Tibial artery (tissue), 4 donors: ENCODE measurements around the gene PPP4R2.

Experiments used
- DNase-seq, 2 donors: peaks; one replicate each; pipeline ENCODE4 v3.0.0-alpha.2; 2019
- H3K27ac ChIP-seq, 2 donors: fragments of 200-600 bp; sonication (generic) in 1 of 2; 1 replicate in 1 of 2; 2 replicates in 1 of 2; pipeline ENCODE4 v1.5.1; 2018 to 2019; ENCODE audit warnings: mild to moderate bottlenecking in 1 of 2
- H3K27me3 ChIP-seq, 2 donors: fragments of 200-600 bp; sonication (generic) in 1 of 2; one replicate each; pipeline versions ENCODE4 v1.5.1 to v1.6.0; 2016 to 2019
- H3K36me3 ChIP-seq, 3 donors: fragments of 200-600 bp; sonication (generic) in 2 of 3; one replicate each; pipeline ENCODE4 v1.5.1; 2016 to 2019; ENCODE audit warnings: mild to moderate bottlenecking in 2 of 3
- H3K4me1 ChIP-seq, 4 donors: fragments of 200-600 bp; sonication (generic) in 2 of 4; 1 replicate in 3 of 4; 2 replicates in 1 of 4; pipeline ENCODE4 v1.5.1; 2016 to 2019
- H3K4me3 ChIP-seq, 2 donors: fragments of 200-600 bp; sonication (generic) in 1 of 2; 1 replicate in 1 of 2; 2 replicates in 1 of 2; pipeline ENCODE4 v1.5.1; 2018 to 2019; ENCODE audit warnings: mild to moderate bottlenecking in 2 of 2
- H3K9me3 ChIP-seq, 3 donors: fragments of 200-600 bp; sonication (generic) in 1 of 3; one replicate each; pipeline ENCODE4 v1.5.1; 2016 to 2019
- CTCF ChIP-seq, 2 experiments: fragments of 200-600 bp in 1 of 2; fragments of 450-650 bp in 1 of 2; IDR thresholded peaks; one replicate each; pipeline ENCODE4 v1.5.1; 2017 to 2019; ENCODE audit warnings: antibody characterized with exemption in 2 of 2, mild to moderate bottlenecking in 1 of 2, moderate library complexity in 1 of 2
- intact Hi-C: fragments of 100-400 bp; cut with DNase I; formaldehyde crosslinking; loops from one replicate; pipeline ENCODE4 v1.15.0; 2023; ENCODE audit warnings: low total_unique reads

The PPP4R2 gene

GRCh38 chr3:72951259-72951722 lies 45.3 kb upstream of the PPP4R2 start:
- intact Hi-C loops: no loop called here
- DNase-seq: no peak
- Histone ChIP-seq H3K9me3 (no peaks in the 10 kb centered on the region), H3K27ac (no peak overlapping the region), H3K4me1 (no peaks in the 10 kb centered on the region), H3K27me3 (no peaks in the 10 kb centered on the region), H3K36me3 (no peaks in the 10 kb centered on the region), H3K4me3 (no peak overlapping the region)
- TF ChIP-seq CTCF (IDR thresholded peaks at IDR 0.05): no peak

GRCh38 chr3:72953325-72953956 lies 43.2 kb upstream of the PPP4R2 start:
- H3K27ac ChIP-seq: no peak overlapping the region
- no peaks in the 10 kb centered on the region for H3K36me3 ChIP-seq
- H3K4me1 ChIP-seq: no peaks in the 10 kb centered on the region
- intact Hi-C loops: no loop called here
- no peak overlapping the region for H3K4me3 ChIP-seq
- no peak for TF ChIP-seq CTCF (IDR thresholded peaks at IDR 0.05)
- no peaks in the 10 kb centered on the region for H3K9me3 ChIP-seq
- DNase-seq: no peak
- H3K27me3 ChIP-seq: no peaks in the 10 kb centered on the region

- no peak overlapping the region for H3K27ac ChIP-seq
- TF ChIP-seq CTCF (IDR thresholded peaks at IDR 0.05): no peak
These were observed 39.3 kb upstream of the PPP4R2 start for GRCh38 chr3:72957297-72957696.

GRCh38 chr3:72959336-72959735 lies 37.3 kb upstream of the PPP4R2 start:
- H3K9me3 ChIP-seq: no peaks in the 10 kb centered on the region
- H3K27me3 ChIP-seq: no peaks in the 10 kb centered on the region
- H3K36me3 ChIP-seq: no peaks in the 10 kb centered on the region
- TF ChIP-seq CTCF (IDR thresholded peaks at IDR 0.05): no peak
- no peak overlapping the region for H3K4me3 ChIP-seq
- intact Hi-C loops: no loop called here
- DNase-seq: no peak
- H3K4me1 ChIP-seq: no peaks in the 10 kb centered on the region
- H3K27ac ChIP-seq: no peak overlapping the region

More at GRCh38 chr3:72957297-72957696, 39.3 kb upstream of the PPP4R2 start:
- intact Hi-C loops: no loop called here
- no peaks in the 10 kb centered on the region for H3K4me1 ChIP-seq
- H3K36me3 ChIP-seq: no peaks in the 10 kb centered on the region
- no peaks in the 10 kb centered on the region for H3K27me3 ChIP-seq
- DNase-seq: no peak
- H3K4me3 ChIP-seq: no peak overlapping the region
- no peaks in the 10 kb centered on the region for H3K9me3 ChIP-seq

GRCh38 chr3:72960812-72961518 lies 35.6 kb upstream of the PPP4R2 start:
- Histone ChIP-seq H3K9me3 (no peaks in the 10 kb centered on the region), H3K27me3 (no peaks in the 10 kb centered on the region), H3K4me3 (no peak overlapping the region), H3K36me3 (no peaks in the 10 kb centered on the region), H3K4me1 (no peaks in the 10 kb centered on the region), H3K27ac (no peak overlapping the region)
- intact Hi-C loops: no loop called here
- TF ChIP-seq CTCF (IDR thresholded peaks at IDR 0.05): no peak
- peak in 1 of 2 donors; percentile 50 for DNase-seq
